ENCODE measurements around the gene C3orf62. TPM values are rescaled to one million over a fixed set of nuclear protein-coding genes. Genes with fewer than 3 reads are reported as not detected.
A peak's percentile ranks its signal among the peaks of the same experiment; 100 is the strongest.
"Not testable (repeated sequence)": the region's sequence is repeated elsewhere in the genome, so short reads cannot be mapped to it uniquely, and the experiment has no call there.

Gene C3orf62
- total and polyA plus RNA-seq, 10 donors: 4.1 to 15.0 (median 8.6) TPM

GRCh38 chr3:49236226-49236625 is 40.8 kb downstream of the C3orf62 start:
- DNase-seq: no peak
- H3K4me1 ChIP-seq: peaks cover 0 to 24% (median 14%) of the 10 kb centered on the region in 6 donors

GRCh38 chr3:49228817-49229216 is 48.2 kb downstream of the C3orf62 start:
- H3K9me3 ChIP-seq: peaks cover 8 to 90% (median 76%) of the 10 kb centered on the region in 8 donors
- H3K27ac ChIP-seq; H3K27me3 ChIP-seq (replicated peaks in 1 of 7); H3K36me3 ChIP-seq; H3K4me1 ChIP-seq; DNase-seq; H3K4me3 ChIP-seq; intact Hi-C loops (cut with DNase I; ENCODE audit: low total_unique reads): not testable (repeated sequence)
- WGBS, 5 donors: 89 to 98% (median 95%) methylated on average over 5 of the region's 5 CpGs

More at GRCh38 chr3:49236226-49236625, 40.8 kb downstream of the C3orf62 start:
- H3K27ac ChIP-seq: no peak overlapping the region
- no peaks in the 10 kb centered on the region for H3K27me3 ChIP-seq (replicated peaks in 1 of 7)
- intact Hi-C loops (cut with DNase I; ENCODE audit: low total_unique reads): no loop called here
- H3K4me3 ChIP-seq: no peak overlapping the region
- peaks cover 9 to 56% (median 44%) of the 10 kb centered on the region in 8 donors for H3K9me3 ChIP-seq
- no peaks in the 10 kb centered on the region for H3K36me3 ChIP-seq
- TF ChIP-seq CTCF (IDR thresholded peaks at IDR 0.05 in 8 of 11, conservative IDR thresholded peaks at IDR 0.05 in 3 of 11) (no peak), POLR2AphosphoS5 (IDR thresholded peaks at IDR 0.05) (no peak), POLR2A (IDR thresholded peaks at IDR 0.05) (no peak)

GRCh38 chr3:49222002-49222401 is 55.0 kb downstream of the C3orf62 start:
- TF ChIP-seq POLR2A (IDR thresholded peaks at IDR 0.05) (no peak), POLR2AphosphoS5 (IDR thresholded peaks at IDR 0.05) (no peak), CTCF (IDR thresholded peaks at IDR 0.05 in 8 of 11, conservative IDR thresholded peaks at IDR 0.05 in 3 of 11) (no peak)
- peaks cover 0 to 14% (median 0%) of the 10 kb centered on the region in 6 donors for H3K4me1 ChIP-seq
- H3K4me3 ChIP-seq: no peak overlapping the region
- no peak for DNase-seq
- peaks cover 0 to 36% (median 19%) of the 10 kb centered on the region in 8 donors for H3K9me3 ChIP-seq
- H3K27ac ChIP-seq: no peak overlapping the region
- 83 to 100% (median 93%) methylated on average over 3 of the region's 3 CpGs for WGBS, 5 donors
- H3K27me3 ChIP-seq (replicated peaks in 1 of 7): no peaks in the 10 kb centered on the region
- intact Hi-C loops (cut with DNase I; ENCODE audit: low total_unique reads): no loop called here
- H3K36me3 ChIP-seq: no peaks in the 10 kb centered on the region

DNA sequence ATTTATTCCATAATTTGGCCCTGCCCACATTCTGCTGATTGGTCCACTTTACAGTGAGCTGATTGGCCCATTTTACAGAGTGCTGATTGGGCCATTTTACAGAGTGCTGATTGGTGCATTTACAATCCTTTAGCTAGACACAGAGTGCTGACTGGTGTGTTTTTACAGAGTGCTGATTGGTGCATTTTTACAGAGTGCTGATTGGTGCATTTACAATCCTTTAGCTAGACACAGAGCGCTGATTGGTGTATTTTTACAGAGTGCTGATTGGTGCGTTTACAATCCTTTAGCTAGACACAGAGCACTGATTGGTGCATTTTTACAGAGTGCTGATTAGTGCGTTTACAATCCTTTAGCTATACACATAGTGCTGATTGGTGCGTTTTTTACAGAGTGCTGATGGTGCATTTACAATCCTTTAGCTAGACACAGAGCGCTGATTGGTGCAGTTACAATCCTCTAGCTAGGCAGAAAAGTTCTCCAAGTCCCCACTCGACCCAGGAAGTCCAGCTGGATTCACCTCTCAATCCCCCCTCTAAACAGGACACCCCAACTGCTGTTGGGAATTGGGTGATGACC is 56.0 kb downstream of the C3orf62 start:
- DNase-seq; intact Hi-C loops (cut with DNase I; ENCODE audit: low total_unique reads); H3K36me3 ChIP-seq; H3K4me3 ChIP-seq; H3K27me3 ChIP-seq (replicated peaks in 1 of 7); H3K27ac ChIP-seq: not testable (repeated sequence)
- 87 to 93% (median 89%) methylated on average over 6 of the region's 6 CpGs for WGBS, 5 donors
- H3K4me1 ChIP-seq: peaks cover 0 to 14% (median 0%) of the 10 kb centered on the region in 6 donors
- peaks cover 0 to 26% (median 13%) of the 10 kb centered on the region in 8 donors for H3K9me3 ChIP-seq

GRCh38 chr3:49219132-49219531 is 57.9 kb downstream of the C3orf62 start:
- intact Hi-C loops (cut with DNase I; ENCODE audit: low total_unique reads): no loop called here
- H3K4me3 ChIP-seq: no peak overlapping the region
- peaks cover 0 to 14% (median 0%) of the 10 kb centered on the region in 6 donors for H3K4me1 ChIP-seq
- peak overlapping the region in 4 of 8 donors; percentile 0 to 67 (median 34) for H3K27ac ChIP-seq
- H3K9me3 ChIP-seq: peaks cover 0 to 14% (median 10%) of the 10 kb centered on the region in 8 donors
- H3K36me3 ChIP-seq: no peaks in the 10 kb centered on the region
- H3K27me3 ChIP-seq (replicated peaks in 1 of 7): no peaks in the 10 kb centered on the region
- WGBS, 5 donors: 89 to 99% (median 96%) methylated on average over 6 of the region's 6 CpGs
- DNase-seq: no peak
- TF ChIP-seq CTCF (IDR thresholded peaks at IDR 0.05 in 8 of 11, conservative IDR thresholded peaks at IDR 0.05 in 3 of 11): no peak
- no peak for TF ChIP-seq POLR2A (IDR thresholded peaks at IDR 0.05)
- no peak for TF ChIP-seq POLR2AphosphoS5 (IDR thresholded peaks at IDR 0.05)

Small RNA genes within 50 kb of the gene (microRNA-seq; reads per million reads assigned to microRNA genes)
- 0 reads per million in 3 donors for gene MIR4271

Small RNA genes within 50 kb of the gene (small RNA-seq; reads per million reads assigned to genes)
- gene AC121247.2 (0 reads per million in 4 donors), gene MIR4271 (0 reads per million in 4 donors), gene RF00019 (0 reads per million in 4 donors)

Other genes starting within 250 kb of the C3orf62 start
- gene IMPDH2, start 247.8 kb downstream of the C3orf62 start, total RNA-seq: 100 to 1,000 TPM in 2 of 7 donors, 10 to 100 TPM in 5; 84.4 to 104 (median 90.8) TPM
- gene IMPDH2, start 247.8 kb downstream of the C3orf62 start, polyA plus RNA-seq: 100 to 1,000 TPM in 2 of 3 donors, 10 to 100 TPM in 1; 99.2 to 127 (median 102) TPM
- gene QRICH1, start 183.2 kb downstream of the C3orf62 start, total RNA-seq: 100 to 1,000 TPM in 5 of 7 donors, 10 to 100 TPM in 2; 88.2 to 127 (median 105) TPM
- gene QRICH1, start 183.2 kb downstream of the C3orf62 start, polyA plus RNA-seq: 10 to 100 TPM; 35.9 to 48.4 (median 47.6) TPM
- gene QARS1, start 172.5 kb downstream of the C3orf62 start, total RNA-seq: 100 to 1,000 TPM; 174 to 238 (median 212) TPM
- gene QARS1, start 172.5 kb downstream of the C3orf62 start, polyA plus RNA-seq: 100 to 1,000 TPM; 206 to 329 (median 239) TPM
- 100 to 1,000 TPM in 2 of 7 donors, 10 to 100 TPM in 5; 59.5 to 108 (median 64.8) TPM for gene USP19, start 156.4 kb downstream of the C3orf62 start, total RNA-seq
- gene USP19, start 156.4 kb downstream of the C3orf62 start, polyA plus RNA-seq: 10 to 100 TPM; 14.1 to 26.7 (median 17.2) TPM
- 100 to 1,000 TPM; 168 to 331 (median 284) TPM for gene LAMB2, start 144.2 kb downstream of the C3orf62 start, total RNA-seq
- 100 to 1,000 TPM in 2 of 3 donors, 10 to 100 TPM in 1; 97.7 to 376 (median 264) TPM for gene LAMB2, start 144.2 kb downstream of the C3orf62 start, polyA plus RNA-seq
- gene CCDC71, start 110.9 kb downstream of the C3orf62 start, total RNA-seq: 10 to 100 TPM; 20.5 to 45.4 (median 28.8) TPM
- 10 to 100 TPM in 2 of 3 donors, 1 to 10 TPM in 1; 9.9 to 19.1 (median 16.3) TPM for gene CCDC71, start 110.9 kb downstream of the C3orf62 start, polyA plus RNA-seq
- 10 to 100 TPM; 18.6 to 29.2 (median 21.9) TPM for gene KLHDC8B, start 105.6 kb downstream of the C3orf62 start, total RNA-seq
- gene KLHDC8B, start 105.6 kb downstream of the C3orf62 start, polyA plus RNA-seq: 10 to 100 TPM; 10.5 to 21.3 (median 19.5) TPM
- gene USP4, start 62.8 kb upstream of the C3orf62 start, total RNA-seq: 100 to 1,000 TPM in 2 of 7 donors, 10 to 100 TPM in 5; 48.9 to 107 (median 84.5) TPM
- 10 to 100 TPM; 28.1 to 52.2 (median 33.4) TPM for gene USP4, start 62.8 kb upstream of the C3orf62 start, polyA plus RNA-seq
- 100 to 1,000 TPM; 252 to 415 (median 300) TPM for gene GPX1, start 81.1 kb upstream of the C3orf62 start, total RNA-seq
- gene GPX1, start 81.1 kb upstream of the C3orf62 start, polyA plus RNA-seq: 100 to 1,000 TPM; 360 to 652 (median 488) TPM
- 100 to 1,000 TPM; 452 to 693 (median 522) TPM for gene RHOA, start 134.7 kb upstream of the C3orf62 start, total RNA-seq
- 100 to 1,000 TPM; 226 to 346 (median 297) TPM for gene RHOA, start 134.7 kb upstream of the C3orf62 start, polyA plus RNA-seq
- gene TCTA, start 135.2 kb upstream of the C3orf62 start, total RNA-seq: 10 to 100 TPM; 22.1 to 39.4 (median 28.6) TPM
- 10 to 100 TPM; 18.2 to 27.4 (median 25.4) TPM for gene TCTA, start 135.2 kb upstream of the C3orf62 start, polyA plus RNA-seq
- gene AMT, start 145.2 kb upstream of the C3orf62 start, total RNA-seq: 10 to 100 TPM in 3 of 7 donors, 1 to 10 TPM in 4; 4.2 to 15.5 (median 7.0) TPM
- gene AMT, start 145.2 kb upstream of the C3orf62 start, polyA plus RNA-seq: 10 to 100 TPM; 13.0 to 35.0 (median 32.9) TPM
- gene NICN1, start 152.1 kb upstream of the C3orf62 start, total RNA-seq: 10 to 100 TPM; 10.9 to 27.7 (median 17.9) TPM
- gene NICN1, start 152.1 kb upstream of the C3orf62 start, polyA plus RNA-seq: 10 to 100 TPM in 1 of 3 donors, 1 to 10 TPM in 2; 6.2 to 10.6 (median 9.6) TPM
- 10 to 100 TPM; 24.9 to 42.7 (median 31.0) TPM for gene DAG1, start 193.0 kb upstream of the C3orf62 start, total RNA-seq
- 1 to 10 TPM; 3.0 to 8.9 (median 6.3) TPM for gene DAG1, start 193.0 kb upstream of the C3orf62 start, polyA plus RNA-seq